Lower lobe of right lung (tissue), 2 donors: ENCODE data around the gene CDADC1. TPM values are rescaled to one million over a fixed set of nuclear protein-coding genes. Genes with fewer than 3 reads are reported as not detected.

Source experiments
- ATAC-seq, 2 donors: fragments of 200-7000 bp; cut with Tn5 transposase; one replicate each; pipeline ENCODE4 v1.9.1; 2020 to 2022; ENCODE audit warnings: mild to moderate bottlenecking in 2 of 2, moderate library complexity in 2 of 2
- DNase-seq: peaks from one replicate; pipeline ENCODE4 v3.0.0-alpha.2; 2020
- H3K27ac ChIP-seq: fragments of 200-600 bp; one replicate; pipeline ENCODE4 v1.8.0; 2022
- H3K27me3 ChIP-seq: fragments of 200-600 bp; one replicate; pipeline ENCODE4 v1.8.0; 2022; ENCODE audit warnings: low read depth
- H3K36me3 ChIP-seq: fragments of 200-600 bp; one replicate; pipeline ENCODE4 v1.8.0; 2022; ENCODE audit warnings: mild to moderate bottlenecking
- H3K4me1 ChIP-seq: fragments of 200-600 bp; one replicate; pipeline ENCODE4 v1.8.0; 2022
- H3K4me3 ChIP-seq: fragments of 200-600 bp; one replicate; pipeline ENCODE4 v1.8.0; 2022; ENCODE audit warnings: mild to moderate bottlenecking
- H3K9me3 ChIP-seq: fragments of 200-600 bp; one replicate; pipeline ENCODE4 v1.8.0; 2022
- intact Hi-C: fragments of 100-400 bp; cut with DNase I; formaldehyde crosslinking; loops from one replicate; pipeline ENCODE4 v1.11.0; 2022
- total RNA-seq: library from RNA; stranded (reverse); fragmentation: NEBNext Ultra II Directional; extraction: Animal tissue kit (Norgen Biotek cat#: 25700); gene quantifications from one replicate; pipeline ENCODE4 v1.2.1, GENCODE V29; 2021
- TF ChIP-seq, protein P1 (sequence below): fragments of 200-600 bp; IDR thresholded peaks from one replicate; pipeline ENCODE4 v1.8.0; 2022; ENCODE audit warnings: antibody characterized with exemption, mild to moderate bottlenecking
- donor health status: DM: no; HTN: yes; CAD: no; lungs with severe emphysema.

CDADC1 gene
- total RNA-seq, 1 donor from 2014 or later, result 7.9 TPM

DNA sequence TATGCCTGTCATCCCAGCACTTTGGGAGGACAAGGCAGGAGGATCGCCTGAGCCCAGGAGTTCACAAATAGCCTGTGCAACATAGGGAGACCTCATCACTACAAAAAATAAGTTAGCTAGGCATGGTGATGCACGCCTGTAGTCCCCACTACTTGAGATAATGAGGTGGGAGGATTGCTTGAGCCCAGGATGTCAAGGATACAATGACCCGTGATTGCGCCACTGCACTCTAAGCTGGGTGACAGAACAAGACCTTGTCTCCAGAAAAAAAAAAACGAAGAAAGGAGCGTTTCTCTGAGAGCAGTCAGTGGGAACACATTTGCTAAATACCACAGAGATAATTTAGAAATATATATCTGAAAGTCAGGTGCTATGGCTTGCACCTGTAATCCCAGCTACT is 11.9 kb downstream of the CDADC1 start:
- intact Hi-C loops, result no loop called here
- no peak for DNase-seq
- no peak for ATAC-seq
- Histone ChIP-seq H3K27me3 (no peaks in the 10 kb centered on the region), H3K9me3 (no peaks in the 10 kb centered on the region), H3K27ac (no peak overlapping the region), H3K4me3 (no peak overlapping the region), H3K36me3 (peaks cover 70% of the 10 kb centered on the region), H3K4me1 (no peaks in the 10 kb centered on the region)
- TF ChIP-seq, protein P1, sequence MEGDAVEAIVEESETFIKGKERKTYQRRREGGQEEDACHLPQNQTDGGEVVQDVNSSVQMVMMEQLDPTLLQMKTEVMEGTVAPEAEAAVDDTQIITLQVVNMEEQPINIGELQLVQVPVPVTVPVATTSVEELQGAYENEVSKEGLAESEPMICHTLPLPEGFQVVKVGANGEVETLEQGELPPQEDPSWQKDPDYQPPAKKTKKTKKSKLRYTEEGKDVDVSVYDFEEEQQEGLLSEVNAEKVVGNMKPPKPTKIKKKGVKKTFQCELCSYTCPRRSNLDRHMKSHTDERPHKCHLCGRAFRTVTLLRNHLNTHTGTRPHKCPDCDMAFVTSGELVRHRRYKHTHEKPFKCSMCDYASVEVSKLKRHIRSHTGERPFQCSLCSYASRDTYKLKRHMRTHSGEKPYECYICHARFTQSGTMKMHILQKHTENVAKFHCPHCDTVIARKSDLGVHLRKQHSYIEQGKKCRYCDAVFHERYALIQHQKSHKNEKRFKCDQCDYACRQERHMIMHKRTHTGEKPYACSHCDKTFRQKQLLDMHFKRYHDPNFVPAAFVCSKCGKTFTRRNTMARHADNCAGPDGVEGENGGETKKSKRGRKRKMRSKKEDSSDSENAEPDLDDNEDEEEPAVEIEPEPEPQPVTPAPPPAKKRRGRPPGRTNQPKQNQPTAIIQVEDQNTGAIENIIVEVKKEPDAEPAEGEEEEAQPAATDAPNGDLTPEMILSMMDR, result no peak

DNA sequence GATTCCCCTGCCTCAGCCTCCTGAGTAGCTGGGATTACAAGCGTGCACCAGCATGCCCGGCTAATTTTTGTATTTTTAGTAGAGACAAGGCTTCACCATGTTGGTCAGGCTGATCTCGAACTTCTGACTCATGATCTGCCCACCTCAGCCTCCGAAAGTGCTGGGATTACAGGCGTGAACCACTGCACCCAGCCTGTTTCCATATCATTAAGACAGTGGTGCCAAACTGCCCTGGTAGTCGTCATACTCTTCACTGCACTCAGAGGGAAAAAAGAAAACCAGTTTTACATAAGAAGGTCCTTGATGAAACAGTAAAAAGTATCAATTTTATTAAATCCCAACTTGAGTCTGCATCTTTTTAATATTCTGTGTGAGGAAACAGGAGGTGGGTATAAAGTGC is 14.9 kb downstream of the CDADC1 start:
- ATAC-seq (no peak), DNase-seq (no peak)
- Histone ChIP-seq H3K9me3 (no peaks in the 10 kb centered on the region), H3K27me3 (no peaks in the 10 kb centered on the region), H3K36me3 (peaks cover 59% of the 10 kb centered on the region), H3K27ac (no peak overlapping the region), H3K4me1 (no peaks in the 10 kb centered on the region), H3K4me3 (no peak overlapping the region)
- TF ChIP-seq, protein P1, result no peak
- intact Hi-C loops, result no loop called here

DNA sequence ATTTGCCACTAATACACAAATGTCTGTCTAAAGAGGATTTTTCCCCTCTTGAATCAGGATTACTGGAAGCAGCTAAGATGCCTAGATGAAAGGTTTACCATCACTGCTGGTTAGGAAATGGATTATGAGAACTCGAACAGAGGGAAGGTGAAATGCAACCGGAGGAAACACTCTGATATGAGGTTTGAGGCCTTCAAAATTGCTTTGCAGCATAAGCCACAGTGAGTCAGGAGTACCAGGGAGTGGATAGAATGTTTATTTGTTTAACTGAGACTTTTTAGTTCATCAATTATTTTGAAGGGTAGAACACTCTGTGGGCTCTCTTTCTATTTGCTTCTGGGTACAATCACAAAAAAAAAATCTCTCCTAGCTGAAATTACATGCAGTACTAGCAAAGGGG is 18.1 kb downstream of the CDADC1 start:
- peaks cover 51% of the 10 kb centered on the region for H3K36me3 ChIP-seq
- DNase-seq, result no peak
- no peak overlapping the region for H3K27ac ChIP-seq
- H3K9me3 ChIP-seq, result no peaks in the 10 kb centered on the region
- H3K4me3 ChIP-seq, result no peak overlapping the region
- intact Hi-C loops, result no loop called here
- ATAC-seq, result no peak
- TF ChIP-seq, protein P1, result no peak
- no peaks in the 10 kb centered on the region for H3K4me1 ChIP-seq
- no peaks in the 10 kb centered on the region for H3K27me3 ChIP-seq

DNA sequence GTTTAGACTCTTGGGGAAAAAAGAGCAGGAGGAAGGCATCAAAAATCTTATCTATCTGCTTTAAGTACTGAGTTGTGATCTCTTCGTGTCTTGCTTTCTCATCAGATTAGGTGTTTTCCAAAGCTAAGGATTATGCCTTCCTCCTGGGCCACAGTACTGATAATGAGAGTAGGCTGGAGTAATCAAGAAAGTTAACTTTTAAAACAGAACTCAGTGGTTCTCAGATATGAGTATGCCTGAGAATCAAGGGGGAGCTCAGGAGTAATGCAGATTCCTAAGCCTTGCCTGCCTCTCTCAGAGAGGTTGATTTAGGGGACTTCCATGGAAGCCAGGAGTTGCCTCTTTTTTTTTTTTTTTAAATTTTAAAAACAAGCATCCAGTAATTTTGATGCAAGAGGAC is 23.5 kb downstream of the CDADC1 start:
- intact Hi-C loops, result no loop called here
- DNase-seq, result no peak
- H3K36me3 ChIP-seq, result peaks cover 19% of the 10 kb centered on the region
- H3K4me3 ChIP-seq, result no peak overlapping the region
- H3K9me3 ChIP-seq, result no peaks in the 10 kb centered on the region
- TF ChIP-seq, protein P1, result no peak
- no peaks in the 10 kb centered on the region for H3K4me1 ChIP-seq
- no peaks in the 10 kb centered on the region for H3K27me3 ChIP-seq
- no peak for ATAC-seq
- no peak overlapping the region for H3K27ac ChIP-seq

DNA sequence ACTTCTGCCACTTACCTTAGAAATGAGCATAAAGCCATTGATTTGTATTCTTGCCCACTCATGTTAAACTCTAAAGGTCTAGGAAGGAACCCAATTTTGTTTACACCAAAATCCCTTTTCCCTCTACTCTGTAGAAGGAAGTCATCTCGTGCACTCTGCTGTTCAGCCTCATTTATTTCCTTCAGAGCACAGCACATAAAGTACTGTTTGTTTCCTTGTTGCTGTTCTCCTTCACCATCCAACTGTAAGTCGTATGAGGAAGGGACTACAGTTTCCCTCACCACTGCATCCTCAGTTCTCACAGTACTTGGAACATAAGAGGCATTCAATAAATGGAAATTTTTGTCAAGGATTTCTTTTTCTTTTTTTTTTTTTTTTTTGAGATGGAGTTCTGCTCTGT is 24.6 kb downstream of the CDADC1 start:
- ATAC-seq, result no peak

More for the DNA sequence above, 24.6 kb downstream of the CDADC1 start:
- no peaks in the 10 kb centered on the region for H3K4me1 ChIP-seq
- intact Hi-C loops, result no loop called here
- no peak overlapping the region for H3K27ac ChIP-seq
- no peak for DNase-seq
- peaks cover 13% of the 10 kb centered on the region for H3K36me3 ChIP-seq
- TF ChIP-seq, protein P1, result no peak
- no peaks in the 10 kb centered on the region for H3K9me3 ChIP-seq
- H3K4me3 ChIP-seq, result no peak overlapping the region
- no peaks in the 10 kb centered on the region for H3K27me3 ChIP-seq
